NOMO-1 treated with dmso at 0.1 percent for 144 hours (cell line): ENCODE data around the gene BACH2.

Source experiments
- DNase-seq: peaks from one replicate; lab custom pipeline; 2025; ENCODE audit not compliant: unreplicated experiment; lab: John Stamatoyannopoulos, UW

BACH2 gene

GRCh38 chr6:90302320-90302719, 5.7 kb upstream of the BACH2 start:
- DNase-seq, result no peak

GRCh38 chr6:90301816-90302215, 5.2 kb upstream of the BACH2 start:
- DNase-seq, result no peak

GRCh38 chr6:90298459-90299053, 1.9 kb upstream of the BACH2 start:
- no peak for DNase-seq

- no peak for DNase-seq
Measured at GRCh38 chr6:90297867-90298381, 1.3 kb upstream of the BACH2 start.

- DNase-seq, result no peak
Measured at GRCh38 chr6:90297115-90297866, 648 bp upstream of the BACH2 start.

- peak; percentile 37 for DNase-seq
Measured at GRCh38 chr6:90295854-90296340, 746 bp downstream of the BACH2 start.

GRCh38 chr6:90294989-90295853, 1.4 kb downstream of the BACH2 start:
- peak; percentile 5 for DNase-seq

GRCh38 chr6:90294614-90294988, 2.0 kb downstream of the BACH2 start:
- no peak for DNase-seq

GRCh38 chr6:90294008-90294511, 2.6 kb downstream of the BACH2 start:
- no peak for DNase-seq

GRCh38 chr6:90293319-90293953, 3.2 kb downstream of the BACH2 start:
- no peak for DNase-seq

GRCh38 chr6:90291565-90291964, 5.1 kb downstream of the BACH2 start:
- no peak for DNase-seq

- no peak for DNase-seq
Measured at GRCh38 chr6:90290811-90291420, 5.7 kb downstream of the BACH2 start.

GRCh38 chr6:90289902-90290301, 6.7 kb downstream of the BACH2 start:
- DNase-seq, result no peak

- no peak for DNase-seq
Measured at GRCh38 chr6:90288404-90288803, 8.2 kb downstream of the BACH2 start.

GRCh38 chr6:90286884-90287488, 9.7 kb downstream of the BACH2 start:
- peak; percentile 1 for DNase-seq

GRCh38 chr6:90285611-90286381, 10.8 kb downstream of the BACH2 start:
- peak; percentile 67 for DNase-seq

- DNase-seq, result no peak
Measured at GRCh38 chr6:90285042-90285481, 11.6 kb downstream of the BACH2 start.

- DNase-seq, result peak; percentile 10
Measured at GRCh38 chr6:90284236-90285041, 12.2 kb downstream of the BACH2 start.
